SK-N-MC (cell line): ENCODE measurements around the gene TTLL6.

Experiments used
- EZH2 ChIP-seq: fragments of 200-600 bp; sonication (generic); IDR thresholded peaks from one replicate; pipeline ENCODE4 v1.6.1; 2017; ENCODE audit warnings: antibody characterized with exemption
- FOXP2 ChIP-seq: optimal IDR thresholded peaks from 2 replicates; pipeline ENCODE3; 2011; ENCODE audit warnings: mild to moderate bottlenecking, moderate library complexity; ENCODE audit not compliant: insufficient read depth; ENCODE audit errors: extremely low read length, control extremely low read depth
- POLR2AphosphoS5 ChIP-seq: IDR thresholded peaks from 2 replicates; pipeline ENCODE4 v1.6.1; 2012; ENCODE audit warnings: mild to moderate bottlenecking, low read depth, low read length, borderline replicate concordance

- TF ChIP-seq POLR2AphosphoS5 (no peak), EZH2 (no peak), FOXP2 (no peak)
Measured at GRCh38 chr17:48776602-48777001, 40.4 kb downstream of the TTLL6 start.
